Measurements from ENCODE around the gene RECK. TPM values are rescaled to one million over a fixed set of nuclear protein-coding genes. Genes with fewer than 3 reads are reported as not detected.

RECK gene
- total RNA-seq, 1 donor from 2014 or later = 15.1 TPM

- peaks cover 21% of the 10 kb centered on the region for H3K4me1 Mint-ChIP-seq
These were observed 3.7 kb downstream of the RECK start for GRCh38 chr9:36040271-36040925.

DNA sequence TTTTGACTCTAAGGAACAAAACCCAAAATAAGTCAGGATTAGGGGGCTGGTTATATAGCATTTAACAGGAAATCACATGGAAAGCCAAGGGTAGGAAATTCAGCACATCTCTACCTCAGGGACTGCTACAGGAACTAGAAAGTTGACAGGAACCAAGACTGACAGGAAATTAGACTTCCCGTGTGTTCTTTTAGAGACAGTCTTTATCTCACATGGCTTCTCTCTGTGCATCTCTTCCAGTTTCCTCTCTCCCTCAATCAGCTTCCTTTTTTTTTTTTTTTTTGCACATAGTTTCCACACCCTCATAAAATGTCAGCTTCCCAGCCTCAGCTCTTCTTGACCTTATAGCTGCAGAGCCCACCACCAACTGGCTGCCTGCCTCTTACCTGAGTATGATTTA lies 4.8 kb downstream of the RECK start:
- Mint-ChIP-seq H3K4me3 (no peak overlapping the region), H3K27ac (peak overlapping the region; percentile 35), H3K36me3 (peaks cover 5% of the 10 kb centered on the region), H3K9me3 (peaks cover 10% of the 10 kb centered on the region), H3K27me3 (ENCODE audit: low read depth) (no peaks in the 10 kb centered on the region), H3K4me1 (peaks cover 23% of the 10 kb centered on the region)
- DNase-seq (ENCODE audit: low spot score in 2 of 2, unreplicated experiment in 2 of 2) = no peak
- TF ChIP-seq CTCF (IDR thresholded peaks at IDR 0.05; ENCODE audit: unreplicated experiment) = no peak

More at GRCh38 chr9:36040271-36040925, 3.7 kb downstream of the RECK start:
- Mint-ChIP-seq H3K27ac (no peak overlapping the region), H3K9me3 (peaks cover 10% of the 10 kb centered on the region), H3K4me3 (no peak overlapping the region), H3K36me3 (peaks cover 5% of the 10 kb centered on the region), H3K27me3 (ENCODE audit: low read depth) (no peaks in the 10 kb centered on the region)
- DNase-seq (ENCODE audit: low spot score in 2 of 2, unreplicated experiment in 2 of 2) = no peak
- TF ChIP-seq CTCF (IDR thresholded peaks at IDR 0.05; ENCODE audit: unreplicated experiment) = no peak

GRCh38 chr9:36045610-36046009 lies 8.9 kb downstream of the RECK start:
- Mint-ChIP-seq H3K4me1 (peaks cover 10% of the 10 kb centered on the region), H3K4me3 (no peak overlapping the region), H3K9me3 (peaks cover 10% of the 10 kb centered on the region), H3K27ac (no peak overlapping the region), H3K36me3 (peaks cover 5% of the 10 kb centered on the region), H3K27me3 (ENCODE audit: low read depth) (no peaks in the 10 kb centered on the region)
- no peak for DNase-seq (ENCODE audit: low spot score in 2 of 2, unreplicated experiment in 2 of 2)
- no peak for TF ChIP-seq CTCF (IDR thresholded peaks at IDR 0.05; ENCODE audit: unreplicated experiment)

- Mint-ChIP-seq H3K4me1 (peaks cover 6% of the 10 kb centered on the region), H3K36me3 (peaks cover 5% of the 10 kb centered on the region), H3K9me3 (peaks cover 10% of the 10 kb centered on the region), H3K4me3 (no peak overlapping the region), H3K27me3 (ENCODE audit: low read depth) (no peaks in the 10 kb centered on the region), H3K27ac (no peak overlapping the region)
- DNase-seq (ENCODE audit: low spot score in 2 of 2, unreplicated experiment in 2 of 2) = no peak
- no peak for TF ChIP-seq CTCF (IDR thresholded peaks at IDR 0.05; ENCODE audit: unreplicated experiment)
These were observed 10.2 kb downstream of the RECK start for GRCh38 chr9:36046923-36047322.

DNA sequence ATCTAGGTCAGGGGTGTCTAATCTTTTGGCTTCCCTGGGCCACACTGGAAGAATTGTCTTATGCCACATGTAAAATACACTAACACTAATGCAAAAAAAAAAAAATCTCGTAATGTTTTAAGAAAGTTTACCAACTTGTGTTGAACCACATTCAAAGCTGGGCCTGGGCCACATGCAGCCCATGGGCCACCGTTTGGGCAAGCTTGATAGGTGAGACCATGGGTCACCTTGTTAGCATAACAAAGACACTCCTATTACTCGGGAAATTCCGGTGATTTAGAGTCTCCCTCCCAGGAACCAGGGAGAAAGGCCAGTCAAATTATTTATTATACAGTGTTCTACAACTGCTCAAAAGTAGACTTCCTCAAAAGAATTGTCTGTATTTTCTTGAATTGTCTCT lies 12.7 kb downstream of the RECK start:
- H3K9me3 Mint-ChIP-seq = no peaks in the 10 kb centered on the region
- H3K36me3 Mint-ChIP-seq = no peaks in the 10 kb centered on the region
- H3K4me3 Mint-ChIP-seq = no peak overlapping the region
- H3K27me3 Mint-ChIP-seq (ENCODE audit: low read depth) = no peaks in the 10 kb centered on the region
- TF ChIP-seq CTCF (IDR thresholded peaks at IDR 0.05; ENCODE audit: unreplicated experiment) = no peak
- peaks cover 18% of the 10 kb centered on the region for H3K4me1 Mint-ChIP-seq
- H3K27ac Mint-ChIP-seq = no peak overlapping the region
- DNase-seq (ENCODE audit: low spot score in 2 of 2, unreplicated experiment in 2 of 2) = no peak
